Stromal cell of bone marrow (primary cell): ENCODE data around the gene TBC1D3L.
"Not testable (repeated sequence)": the region's sequence is repeated elsewhere in the genome, so short reads cannot be mapped to it uniquely, and the experiment has no call there.

ENCODE experiments used
- DNase-seq: peaks from one replicate; pipeline ENCODE4 v3.0.0-alpha.2; 2012; ENCODE audit warnings: low read depth

The TBC1D3L gene

DNA sequence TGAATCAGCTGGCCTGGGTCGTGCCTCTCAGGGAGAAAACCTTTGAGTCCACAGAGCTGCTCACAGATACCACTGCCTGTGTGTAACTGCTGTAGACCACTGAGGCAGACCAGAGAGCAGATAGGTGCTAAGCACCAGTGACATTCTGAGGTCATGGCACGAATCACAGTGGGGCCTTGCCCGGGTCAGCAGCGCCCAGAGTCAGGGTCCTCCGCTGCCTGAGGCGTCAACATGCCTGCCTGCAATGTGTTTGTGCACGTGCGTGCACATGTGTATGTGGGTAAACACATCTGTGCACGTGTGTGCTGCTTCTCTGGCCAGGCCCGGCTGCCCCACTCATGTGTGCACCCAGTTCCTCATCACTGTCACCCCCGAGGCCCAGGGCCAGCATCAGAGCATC, at the start of gene TBC1D3L:
Gene TBC1D3L, minus strand, starts transcription at position 101 of the 400 bp plus-strand sequence. CDS start 1,540 bp downstream, outside the sequence.
- not testable (repeated sequence) for DNase-seq

DNA sequence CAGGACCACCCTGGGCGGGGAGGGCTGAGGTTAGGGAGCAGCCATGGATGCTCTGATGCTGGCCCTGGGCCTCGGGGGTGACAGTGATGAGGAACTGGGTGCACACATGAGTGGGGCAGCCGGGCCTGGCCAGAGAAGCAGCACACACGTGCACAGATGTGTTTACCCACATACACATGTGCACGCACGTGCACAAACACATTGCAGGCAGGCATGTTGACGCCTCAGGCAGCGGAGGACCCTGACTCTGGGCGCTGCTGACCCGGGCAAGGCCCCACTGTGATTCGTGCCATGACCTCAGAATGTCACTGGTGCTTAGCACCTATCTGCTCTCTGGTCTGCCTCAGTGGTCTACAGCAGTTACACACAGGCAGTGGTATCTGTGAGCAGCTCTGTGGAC, 14.8 kb upstream of the TBC1D3L start, which contains the start of gene TBC1D3D:
Gene TBC1D3D, plus strand, starts transcription at position 301 of the 400 bp plus-strand sequence. CDS start 1,585 bp downstream, outside the sequence.
- not testable (repeated sequence) for DNase-seq
